Skeletal muscle tissue (tissue), 4 donors: ENCODE results near the gene HTR4. TPM values are rescaled to one million over a fixed set of nuclear protein-coding genes. Genes with fewer than 3 reads are reported as not detected.
"Not testable (repeated sequence)": the region's sequence is repeated elsewhere in the genome, so short reads cannot be mapped to it uniquely, and the experiment has no call there.

ENCODE experiments used
- H3K27ac ChIP-seq: one replicate; pipeline ENCODE4 v1.7.0; 2013; ENCODE audit warnings: mild to moderate bottlenecking, low read depth, low read length, inconsistent platforms
- H3K27me3 ChIP-seq, 3 donors: one replicate each; pipeline ENCODE4 v1.7.0; 2013; ENCODE audit warnings: low read length in 3 of 3; ENCODE audit not compliant: control insufficient read depth in 3 of 3, insufficient read depth in 3 of 3
- H3K36me3 ChIP-seq, 3 donors: one replicate each; pipeline ENCODE4 v1.7.0; 2013; ENCODE audit warnings: low read length in 3 of 3; ENCODE audit not compliant: control insufficient read depth in 3 of 3, insufficient read depth in 3 of 3
- H3K4me1 ChIP-seq, 3 donors: one replicate each; pipeline ENCODE4 v1.7.0; 2013; ENCODE audit warnings: low read length in 3 of 3, mild to moderate bottlenecking in 3 of 3; ENCODE audit not compliant: control insufficient read depth in 3 of 3, insufficient read depth in 3 of 3
- H3K4me3 ChIP-seq, 3 donors: one replicate each; pipeline ENCODE4 v1.7.0; 2013; ENCODE audit warnings: low read length in 3 of 3
- H3K9ac ChIP-seq, 3 donors: one replicate each; pipeline ENCODE4 v1.7.0; 2013; ENCODE audit warnings: low read length in 3 of 3, mild to moderate bottlenecking in 3 of 3, moderate library complexity in 2 of 3, low read depth in 1 of 3
- H3K9me3 ChIP-seq, 3 donors: one replicate each; pipeline ENCODE4 v1.7.0; 2013; ENCODE audit warnings: low read length in 3 of 3; ENCODE audit not compliant: control insufficient read depth in 3 of 3
- total RNA-seq: library from RNA; depleted of rRNA; stranded (reverse); fragments of >200 nt; gene quantifications from one replicate; pipeline ENCODE4 v1.2.3, GENCODE V29; 2014
- donor health status: Osteomylitis.

HTR4 gene
- total RNA-seq, 1 donor from 2014 or later, result not detected

- Histone ChIP-seq H3K27me3 (no peaks in the 10 kb centered on the region), H3K27ac (no peak overlapping the region), H3K4me1 (no peaks in the 10 kb centered on the region), H3K9ac (no peak overlapping the region), H3K9me3 (peaks cover 0 to 5% (median 0%) of the 10 kb centered on the region in 3 donors), H3K36me3 (no peaks in the 10 kb centered on the region), H3K4me3 (no peak overlapping the region)
Observed at GRCh38 chr5:148687427-148687826, 33.1 kb upstream of the HTR4 start.

- Histone ChIP-seq H3K36me3 (no peaks in the 10 kb centered on the region), H3K27ac (no peak overlapping the region), H3K9me3 (peaks cover 0 to 5% (median 0%) of the 10 kb centered on the region in 3 donors), H3K27me3 (no peaks in the 10 kb centered on the region), H3K9ac (no peak overlapping the region), H3K4me3 (no peak overlapping the region), H3K4me1 (no peaks in the 10 kb centered on the region)
Observed at GRCh38 chr5:148686660-148687059, 32.3 kb upstream of the HTR4 start.

GRCh38 chr5:148685520-148686134 is 31.3 kb upstream of the HTR4 start:
- H3K27me3 ChIP-seq, result no peaks in the 10 kb centered on the region
- H3K27ac ChIP-seq, result no peak overlapping the region
- no peak overlapping the region for H3K9ac ChIP-seq
- H3K9me3 ChIP-seq, result peaks cover 0 to 5% (median 0%) of the 10 kb centered on the region in 3 donors
- H3K36me3 ChIP-seq, result no peaks in the 10 kb centered on the region
- no peaks in the 10 kb centered on the region for H3K4me1 ChIP-seq
- no peak overlapping the region for H3K4me3 ChIP-seq

- H3K9ac ChIP-seq, result no peak overlapping the region
Observed at GRCh38 chr5:148684528-148684927, 30.2 kb upstream of the HTR4 start.

GRCh38 chr5:148683651-148684050 is 29.3 kb upstream of the HTR4 start:
- H3K36me3 ChIP-seq, result no peaks in the 10 kb centered on the region
- no peak overlapping the region for H3K9ac ChIP-seq
- H3K9me3 ChIP-seq, result peaks cover 0 to 3% (median 0%) of the 10 kb centered on the region in 3 donors
- no peaks in the 10 kb centered on the region for H3K27me3 ChIP-seq
- H3K4me3 ChIP-seq, result no peak overlapping the region
- no peaks in the 10 kb centered on the region for H3K4me1 ChIP-seq
- H3K27ac ChIP-seq, result no peak overlapping the region

More at GRCh38 chr5:148684528-148684927, 30.2 kb upstream of the HTR4 start:
- Histone ChIP-seq H3K4me3 (no peak overlapping the region), H3K4me1 (no peaks in the 10 kb centered on the region), H3K36me3 (no peaks in the 10 kb centered on the region), H3K27ac (no peak overlapping the region), H3K27me3 (no peaks in the 10 kb centered on the region), H3K9me3 (peaks cover 0 to 5% (median 0%) of the 10 kb centered on the region in 3 donors)

GRCh38 chr5:148682058-148683026 is 28.0 kb upstream of the HTR4 start:
- Histone ChIP-seq H3K36me3 (no peaks in the 10 kb centered on the region), H3K27ac (no peak overlapping the region), H3K4me3 (no peak overlapping the region), H3K9me3 (no peaks in the 10 kb centered on the region), H3K4me1 (no peaks in the 10 kb centered on the region), H3K9ac (no peak overlapping the region), H3K27me3 (no peaks in the 10 kb centered on the region)

GRCh38 chr5:148681157-148682057 is 27.1 kb upstream of the HTR4 start:
- Histone ChIP-seq H3K9me3 (no peaks in the 10 kb centered on the region), H3K9ac (no peak overlapping the region), H3K4me1 (no peaks in the 10 kb centered on the region), H3K36me3 (no peaks in the 10 kb centered on the region), H3K27ac (no peak overlapping the region), H3K27me3 (no peaks in the 10 kb centered on the region), H3K4me3 (no peak overlapping the region)

GRCh38 chr5:148673704-148674103 is 19.4 kb upstream of the HTR4 start:
- not testable (repeated sequence) for H3K36me3 ChIP-seq, H3K27ac ChIP-seq, H3K27me3 ChIP-seq

GRCh38 chr5:148666353-148666752 is 12.0 kb upstream of the HTR4 start:
- no peaks in the 10 kb centered on the region for H3K36me3 ChIP-seq
- no peaks in the 10 kb centered on the region for H3K27me3 ChIP-seq
- no peak overlapping the region for H3K27ac ChIP-seq
- H3K9ac ChIP-seq, result no peak overlapping the region
- H3K4me3 ChIP-seq, result no peak overlapping the region
- H3K4me1 ChIP-seq, result no peaks in the 10 kb centered on the region
- H3K9me3 ChIP-seq, result no peaks in the 10 kb centered on the region

More at GRCh38 chr5:148673704-148674103, 19.4 kb upstream of the HTR4 start:
- H3K9me3 ChIP-seq, H3K4me1 ChIP-seq, H3K4me3 ChIP-seq, H3K9ac ChIP-seq: not testable (repeated sequence)
